ENCODE data around the gene POU6F2. TPM values are rescaled to one million over a fixed set of nuclear protein-coding genes. Genes with fewer than 3 reads are reported as not detected.

The POU6F2 gene
- total RNA-seq, 1 donor from 2014 or later = 34.7 TPM

- TF ChIP-seq, protein P1, sequence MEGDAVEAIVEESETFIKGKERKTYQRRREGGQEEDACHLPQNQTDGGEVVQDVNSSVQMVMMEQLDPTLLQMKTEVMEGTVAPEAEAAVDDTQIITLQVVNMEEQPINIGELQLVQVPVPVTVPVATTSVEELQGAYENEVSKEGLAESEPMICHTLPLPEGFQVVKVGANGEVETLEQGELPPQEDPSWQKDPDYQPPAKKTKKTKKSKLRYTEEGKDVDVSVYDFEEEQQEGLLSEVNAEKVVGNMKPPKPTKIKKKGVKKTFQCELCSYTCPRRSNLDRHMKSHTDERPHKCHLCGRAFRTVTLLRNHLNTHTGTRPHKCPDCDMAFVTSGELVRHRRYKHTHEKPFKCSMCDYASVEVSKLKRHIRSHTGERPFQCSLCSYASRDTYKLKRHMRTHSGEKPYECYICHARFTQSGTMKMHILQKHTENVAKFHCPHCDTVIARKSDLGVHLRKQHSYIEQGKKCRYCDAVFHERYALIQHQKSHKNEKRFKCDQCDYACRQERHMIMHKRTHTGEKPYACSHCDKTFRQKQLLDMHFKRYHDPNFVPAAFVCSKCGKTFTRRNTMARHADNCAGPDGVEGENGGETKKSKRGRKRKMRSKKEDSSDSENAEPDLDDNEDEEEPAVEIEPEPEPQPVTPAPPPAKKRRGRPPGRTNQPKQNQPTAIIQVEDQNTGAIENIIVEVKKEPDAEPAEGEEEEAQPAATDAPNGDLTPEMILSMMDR (IDR thresholded peaks at IDR 0.05; ENCODE audit: partially characterized antibody, unreplicated experiment) = peak; percentile 81
Measured at GRCh38 chr7:39453743-39454355, 476.1 kb downstream of the POU6F2 start.

GRCh38 chr7:39458061-39458745 lies 480.5 kb downstream of the POU6F2 start:
- H3K4me1 Mint-ChIP-seq (ENCODE audit: low read depth, unreplicated experiment) = peaks cover 22% of the 10 kb centered on the region

More at GRCh38 chr7:39453743-39454355, 476.1 kb downstream of the POU6F2 start:
- no peak overlapping the region for H3K4me3 Mint-ChIP-seq (ENCODE audit: unreplicated experiment)
- no peaks in the 10 kb centered on the region for H3K36me3 Mint-ChIP-seq (ENCODE audit: unreplicated experiment)
- H3K4me1 Mint-ChIP-seq (ENCODE audit: low read depth, unreplicated experiment) = peaks cover 6% of the 10 kb centered on the region
- peak; percentile 57 for DNase-seq
- no peaks in the 10 kb centered on the region for H3K27me3 Mint-ChIP-seq (ENCODE audit: unreplicated experiment)
- no peak overlapping the region for H3K27ac Mint-ChIP-seq (ENCODE audit: unreplicated experiment)
- no peaks in the 10 kb centered on the region for H3K9me3 Mint-ChIP-seq (ENCODE audit: unreplicated experiment)

GRCh38 chr7:39459636-39460035 lies 481.9 kb downstream of the POU6F2 start:
- H3K27ac Mint-ChIP-seq (ENCODE audit: unreplicated experiment) = no peak overlapping the region
- peaks cover 22% of the 10 kb centered on the region for H3K4me1 Mint-ChIP-seq (ENCODE audit: low read depth, unreplicated experiment)
- H3K27me3 Mint-ChIP-seq (ENCODE audit: unreplicated experiment) = no peaks in the 10 kb centered on the region
- TF ChIP-seq, protein P1 (IDR thresholded peaks at IDR 0.05; ENCODE audit: partially characterized antibody, unreplicated experiment) = no peak
- no peak overlapping the region for H3K4me3 Mint-ChIP-seq (ENCODE audit: unreplicated experiment)
- no peaks in the 10 kb centered on the region for H3K36me3 Mint-ChIP-seq (ENCODE audit: unreplicated experiment)
- no peaks in the 10 kb centered on the region for H3K9me3 Mint-ChIP-seq (ENCODE audit: unreplicated experiment)
- DNase-seq = no peak

More at GRCh38 chr7:39458061-39458745, 480.5 kb downstream of the POU6F2 start:
- H3K9me3 Mint-ChIP-seq (ENCODE audit: unreplicated experiment) = no peaks in the 10 kb centered on the region
- no peaks in the 10 kb centered on the region for H3K27me3 Mint-ChIP-seq (ENCODE audit: unreplicated experiment)
- no peaks in the 10 kb centered on the region for H3K36me3 Mint-ChIP-seq (ENCODE audit: unreplicated experiment)
- TF ChIP-seq, protein P1 (IDR thresholded peaks at IDR 0.05; ENCODE audit: partially characterized antibody, unreplicated experiment) = no peak
- no peak overlapping the region for H3K4me3 Mint-ChIP-seq (ENCODE audit: unreplicated experiment)
- H3K27ac Mint-ChIP-seq (ENCODE audit: unreplicated experiment) = no peak overlapping the region
- no peak for DNase-seq

DNA sequence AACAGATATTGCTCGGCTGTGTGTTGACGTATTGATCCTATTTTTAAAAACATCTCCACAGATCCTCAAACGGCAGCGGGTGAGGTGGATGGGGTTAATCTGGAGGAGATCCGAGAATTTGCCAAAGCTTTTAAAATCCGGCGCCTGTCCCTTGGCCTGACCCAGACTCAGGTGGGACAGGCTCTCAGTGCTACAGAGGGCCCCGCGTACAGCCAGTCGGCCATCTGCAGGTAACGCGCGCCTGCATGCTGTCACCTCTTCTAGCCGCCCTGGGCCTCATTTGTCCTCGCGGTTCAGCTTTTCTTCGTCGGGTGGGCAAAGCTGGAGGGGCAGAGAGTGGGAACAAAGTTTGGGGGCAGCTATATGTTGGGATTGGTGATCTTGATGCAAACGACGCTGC lies 482.8 kb downstream of the POU6F2 start:
- Mint-ChIP-seq H3K4me3 (ENCODE audit: unreplicated experiment) (no peak overlapping the region), H3K4me1 (ENCODE audit: low read depth, unreplicated experiment) (peaks cover 25% of the 10 kb centered on the region), H3K9me3 (ENCODE audit: unreplicated experiment) (no peaks in the 10 kb centered on the region), H3K36me3 (ENCODE audit: unreplicated experiment) (no peaks in the 10 kb centered on the region), H3K27me3 (ENCODE audit: unreplicated experiment) (no peaks in the 10 kb centered on the region), H3K27ac (ENCODE audit: unreplicated experiment) (no peak overlapping the region)
- TF ChIP-seq, protein P1 (IDR thresholded peaks at IDR 0.05; ENCODE audit: partially characterized antibody, unreplicated experiment) = no peak
- DNase-seq = no peak

- TF ChIP-seq, protein P1 (IDR thresholded peaks at IDR 0.05; ENCODE audit: partially characterized antibody, unreplicated experiment) = no peak
- Mint-ChIP-seq H3K9me3 (ENCODE audit: unreplicated experiment) (no peaks in the 10 kb centered on the region), H3K27me3 (ENCODE audit: unreplicated experiment) (no peaks in the 10 kb centered on the region), H3K4me1 (ENCODE audit: low read depth, unreplicated experiment) (peaks cover 27% of the 10 kb centered on the region), H3K36me3 (ENCODE audit: unreplicated experiment) (no peaks in the 10 kb centered on the region), H3K27ac (ENCODE audit: unreplicated experiment) (no peak overlapping the region), H3K4me3 (ENCODE audit: unreplicated experiment) (peak overlapping the region; percentile 5)
- no peak for DNase-seq
Measured at GRCh38 chr7:39461263-39461820, 483.6 kb downstream of the POU6F2 start.
